OCI-LY7 (cell line): Measurements from ENCODE around the gene CHD3. TPM values are rescaled to one million over a fixed set of nuclear protein-coding genes. Genes with fewer than 3 reads are reported as not detected.

ENCODE experiments used
- BruUV-seq: library from RNA; stranded (reverse); fragments of 400-500 nt; replicated peaks from 2 replicates; lab custom pipeline; 2021; lab: Mats Ljungman, UMichigan
- CTCF ChIA-PET: fragments of 300-600 bp; sonication (Branson Sonifier 250); formaldehyde crosslinking; loops from one replicate; lab custom pipeline; 2022; ENCODE audit warnings: antibody characterized with exemption; ENCODE audit not compliant: unreplicated experiment; lab: Charles Lee
- POLR2A ChIA-PET: fragments of 300-600 bp; sonication (Branson Sonifier 250); formaldehyde crosslinking; loops from one replicate; lab custom pipeline; 2022; ENCODE audit warnings: antibody characterized with exemption; lab: Charles Lee
- DNase-seq: peaks from one replicate; pipeline ENCODE4 v3.0.0-alpha.2; 2015; ENCODE audit warnings: low spot score
- H2AFZ ChIP-seq: fragments of 200-600 bp; sonication (generic), shearing (Covaris generic); 2 replicates; pipeline ENCODE4 v1.6.1; 2014; ENCODE audit warnings: mild to moderate bottlenecking, antibody characterized with exemption, low read length, moderate library complexity
- H3K27ac ChIP-seq: fragments of 200-600 bp; sonication (generic); 2 replicates; pipeline ENCODE4 v1.5.1; 2014; ENCODE audit warnings: mixed run types, low read depth, mild to moderate bottlenecking, moderate library complexity, low read length, inconsistent platforms; ENCODE audit not compliant: poor library complexity, severe bottlenecking
- H3K36me3 ChIP-seq: fragments of 200-600 bp; sonication (generic); 2 replicates; pipeline ENCODE4 v1.6.1; 2014; ENCODE audit warnings: mild to moderate bottlenecking, antibody characterized with exemption, low read length, moderate library complexity, mixed read lengths; ENCODE audit not compliant: insufficient read depth
- H3K4me1 ChIP-seq: fragments of 200-600 bp; sonication (generic); 2 replicates; pipeline ENCODE4 v1.5.1; 2014; ENCODE audit warnings: mild to moderate bottlenecking, low read length; ENCODE audit not compliant: insufficient read depth, poor library complexity, severe bottlenecking
- H3K4me2 ChIP-seq: fragments of 200-600 bp; sonication (generic); 2 replicates; pipeline ENCODE4 v1.6.1; 2014; ENCODE audit warnings: mild to moderate bottlenecking, low read length
- H3K4me3 ChIP-seq: fragments of 200-600 bp; sonication (generic); 2 replicates; pipeline ENCODE4 v1.5.1; 2014; ENCODE audit warnings: mild to moderate bottlenecking, low read depth, low read length; ENCODE audit not compliant: poor library complexity, severe bottlenecking
- H3K79me2 ChIP-seq: fragments of 200-600 bp; sonication (generic); 2 replicates; pipeline ENCODE4 v1.6.1; 2016; ENCODE audit warnings: low read depth, mild to moderate bottlenecking, low read length, moderate library complexity, mixed read lengths; ENCODE audit not compliant: insufficient read depth
- H3K9me2 ChIP-seq: fragments of 200-600 bp; sonication (generic); 2 replicates; pipeline ENCODE4 v1.6.1; 2016; ENCODE audit warnings: mild to moderate bottlenecking, low read length, mixed read lengths; ENCODE audit not compliant: insufficient read depth
- H3K9me3 ChIP-seq: fragments of 200-600 bp; sonication (generic); 2 replicates; pipeline ENCODE4 v1.6.1; 2014; ENCODE audit warnings: mild to moderate bottlenecking, mixed run types, low read length, mixed read lengths
- H4K20me1 ChIP-seq: fragments of 200-600 bp; sonication (generic); 2 replicates; pipeline ENCODE4 v1.6.1; 2014; ENCODE audit warnings: mild to moderate bottlenecking, antibody characterized with exemption, low read length, moderate library complexity, mixed read lengths; ENCODE audit not compliant: insufficient read depth
- EZH2phosphoT487 ChIP-seq: fragments of 200-600 bp; sonication (generic); IDR thresholded peaks from 2 replicates; pipeline ENCODE4 v1.6.1; 2018; ENCODE audit warnings: low read depth, borderline replicate concordance, mild to moderate bottlenecking, mixed run types, antibody characterized with exemption, low read length, moderate library complexity, mixed read lengths
- intact Hi-C: fragments of 100-400 bp; cut with micrococcal nuclease; formaldehyde crosslinking; loops from one replicate; pipeline ENCODE4 v1.10.0; 2022; ENCODE audit not compliant: unreplicated experiment
- total RNA-seq, 2 experiments: library from RNA; depleted of rRNA in 1 of 2; stranded (reverse); fragments of >200 nt in 1 of 2; shearing (Covaris generic) in 1 of 2; gene quantifications; 2 replicates each; pipeline ENCODE4 v1.2.3, GENCODE V29; 2014 to 2022
- TF ChIP-seq, protein P1 (sequence below): fragments of 200-600 bp; sonication (generic); conservative IDR thresholded peaks from 2 replicates; pipeline ENCODE4 v1.5.1; 2014; ENCODE audit warnings: mild to moderate bottlenecking, antibody characterized with exemption, low read length, moderate library complexity, mixed read lengths

The CHD3 gene
- total RNA-seq, 2 experiments from 2014 or later, result 42.5 to 126 TPM

DNA sequence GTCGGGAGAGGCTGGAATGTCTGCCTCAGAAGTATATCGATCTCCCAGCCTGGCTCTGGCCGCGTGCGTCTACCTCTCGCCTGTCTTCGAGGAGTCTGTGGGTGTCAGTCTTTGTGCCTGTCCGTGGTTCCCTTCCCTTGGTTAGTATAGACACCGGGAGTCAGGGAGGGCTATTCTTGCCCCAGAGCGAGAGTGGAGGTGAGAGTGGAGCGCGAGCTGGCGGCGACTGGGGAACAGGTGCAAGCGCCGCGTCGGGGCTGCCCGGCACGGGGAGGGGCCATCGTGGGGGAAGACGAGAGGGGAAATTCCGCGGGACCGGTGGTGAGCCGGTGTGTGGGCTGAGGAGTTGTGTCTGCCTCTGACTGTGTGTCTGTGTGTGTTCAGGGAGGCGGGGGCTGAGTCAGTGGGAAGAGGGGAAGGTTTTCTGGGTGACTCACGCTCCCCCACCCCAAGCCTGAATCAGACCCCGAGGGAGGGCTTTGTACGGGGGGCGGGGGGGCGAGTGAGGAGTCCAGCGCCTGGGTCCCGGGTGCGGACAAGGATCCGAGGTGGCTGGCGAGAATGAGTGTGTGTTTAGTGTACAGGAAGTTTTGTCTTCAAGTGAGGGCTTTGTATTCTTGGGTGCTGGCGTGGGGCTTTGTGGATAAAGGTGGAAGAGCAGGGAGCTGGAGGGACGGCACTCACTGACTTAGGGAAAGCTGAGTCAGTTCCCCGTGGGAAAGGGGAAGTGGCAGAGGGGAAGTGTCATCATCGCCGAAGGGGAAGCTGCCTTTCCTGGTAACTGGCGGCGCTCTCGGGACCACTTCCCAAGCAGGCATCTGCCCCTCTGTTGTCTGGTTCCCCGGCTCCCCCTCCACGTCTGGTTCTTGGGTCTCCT is 46.0 kb upstream of the CHD3 start:
- peak overlapping the region; percentile 92 for H3K27ac ChIP-seq
- H3K9me2 ChIP-seq, result no peaks in the 10 kb centered on the region
- no peak overlapping the region for H2AFZ ChIP-seq
- BruUV-seq, result no TSS peak
- TF ChIP-seq, protein P1, sequence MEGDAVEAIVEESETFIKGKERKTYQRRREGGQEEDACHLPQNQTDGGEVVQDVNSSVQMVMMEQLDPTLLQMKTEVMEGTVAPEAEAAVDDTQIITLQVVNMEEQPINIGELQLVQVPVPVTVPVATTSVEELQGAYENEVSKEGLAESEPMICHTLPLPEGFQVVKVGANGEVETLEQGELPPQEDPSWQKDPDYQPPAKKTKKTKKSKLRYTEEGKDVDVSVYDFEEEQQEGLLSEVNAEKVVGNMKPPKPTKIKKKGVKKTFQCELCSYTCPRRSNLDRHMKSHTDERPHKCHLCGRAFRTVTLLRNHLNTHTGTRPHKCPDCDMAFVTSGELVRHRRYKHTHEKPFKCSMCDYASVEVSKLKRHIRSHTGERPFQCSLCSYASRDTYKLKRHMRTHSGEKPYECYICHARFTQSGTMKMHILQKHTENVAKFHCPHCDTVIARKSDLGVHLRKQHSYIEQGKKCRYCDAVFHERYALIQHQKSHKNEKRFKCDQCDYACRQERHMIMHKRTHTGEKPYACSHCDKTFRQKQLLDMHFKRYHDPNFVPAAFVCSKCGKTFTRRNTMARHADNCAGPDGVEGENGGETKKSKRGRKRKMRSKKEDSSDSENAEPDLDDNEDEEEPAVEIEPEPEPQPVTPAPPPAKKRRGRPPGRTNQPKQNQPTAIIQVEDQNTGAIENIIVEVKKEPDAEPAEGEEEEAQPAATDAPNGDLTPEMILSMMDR, result no peak
- H3K4me2 ChIP-seq, result peak overlapping the region; percentile 95
- H3K4me1 ChIP-seq, result peaks cover 40% of the 10 kb centered on the region
- H3K79me2 ChIP-seq, result peaks cover 48% of the 10 kb centered on the region; the same call in 1 of the 2 replicates
- intact Hi-C loops, result loop anchor here (1.0 to 5.0 kb wide), 2 partner anchors 7 to 360 kb away; partner anchors contain the start of genes POLR2A and SLC35G6
- ChIA-PET POLR2A (interaction anchor here (0.5 to 0.6 kb wide), 2 partner anchors 387 to 768 kb away, joined by 3 to 4 read pairs; no protein-coding TSS in a partner anchor), CTCF (no interaction called here)
- no peaks in the 10 kb centered on the region for H3K9me3 ChIP-seq
- H3K36me3 ChIP-seq, result peaks cover 30% of the 10 kb centered on the region; the same call in 1 of the 2 replicates
- H3K4me3 ChIP-seq, result peak overlapping the region; percentile 79
- DNase-seq, result peak; percentile 75
- peaks cover 20% of the 10 kb centered on the region; the same call in 1 of the 2 replicates for H4K20me1 ChIP-seq

DNA sequence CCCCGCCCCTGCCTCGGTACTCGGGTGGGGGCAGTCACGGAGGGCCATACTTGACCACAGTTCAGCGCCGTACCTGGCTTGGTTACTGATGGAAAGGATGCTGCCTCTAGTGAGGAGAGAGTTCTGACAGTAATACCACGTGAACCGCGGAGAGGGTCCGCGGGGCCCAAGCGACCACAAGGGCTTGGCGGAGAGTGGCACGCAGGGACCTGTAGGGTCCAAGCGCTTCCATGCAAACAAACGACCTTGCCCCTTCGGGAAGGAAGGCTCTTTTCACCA is 45.4 kb upstream of the CHD3 start:
- no peak overlapping the region for H2AFZ ChIP-seq
- peaks cover 20% of the 10 kb centered on the region; the same call in 1 of the 2 replicates for H4K20me1 ChIP-seq
- POLR2A ChIA-PET, result no interaction called here
- H3K9me2 ChIP-seq, result no peaks in the 10 kb centered on the region
- H3K27ac ChIP-seq, result peak overlapping the region; percentile 92
- no peak for DNase-seq
- H3K9me3 ChIP-seq, result no peaks in the 10 kb centered on the region
- intact Hi-C loops, result loop anchor here (1.0 to 5.0 kb wide), 2 partner anchors 8 to 361 kb away; partner anchors contain the start of genes POLR2A and SLC35G6
- peaks cover 45% of the 10 kb centered on the region; the same call in 1 of the 2 replicates for H3K79me2 ChIP-seq
- H3K36me3 ChIP-seq, result peaks cover 36% of the 10 kb centered on the region; the same call in 1 of the 2 replicates
- TF ChIP-seq, protein P1, result no peak
- TF ChIP-seq EZH2phosphoT487, result no peak
- no TSS peak for BruUV-seq
- H3K4me3 ChIP-seq, result peak overlapping the region; percentile 79
- H3K4me1 ChIP-seq, result peaks cover 38% of the 10 kb centered on the region
- H3K4me2 ChIP-seq, result peak overlapping the region; percentile 95
- CTCF ChIA-PET, result interaction anchor here (0.6 kb wide), 1 partner anchor 10 kb away, joined by 6 read pairs; no protein-coding TSS in a partner anchor
